HG03342 (cell line): ENCODE data around the gene ADARB1.

Experiments used
- ATAC-seq: cut with Tn5 transposase; IDR thresholded peaks from one replicate; pipeline ENCODE4 v1.9.1; 2021; ENCODE audit warnings: mild to moderate bottlenecking, moderate library complexity; ENCODE audit not compliant: unreplicated experiment

Gene ADARB1

DNA sequence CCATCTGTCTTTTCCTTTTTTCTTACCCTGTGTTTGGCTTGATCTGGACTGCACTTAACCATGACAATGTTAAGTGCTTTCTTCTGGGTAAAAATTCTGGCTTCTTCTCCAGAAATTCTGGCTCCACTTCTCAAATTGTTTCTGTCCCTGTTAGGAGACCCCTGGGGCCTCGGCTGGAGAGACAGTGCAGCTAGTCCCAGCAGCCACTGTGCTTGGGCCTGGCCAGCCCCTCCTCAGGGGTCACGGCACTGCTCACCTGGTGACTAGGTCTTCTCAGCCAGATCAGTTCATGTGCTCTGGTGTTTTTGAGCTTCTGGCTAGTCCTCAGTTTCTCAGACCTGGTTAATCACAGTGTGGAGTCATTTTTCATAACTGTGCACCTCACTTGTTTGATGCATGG, 72.4 kb downstream of the ADARB1 start:
- no peak for ATAC-seq

DNA sequence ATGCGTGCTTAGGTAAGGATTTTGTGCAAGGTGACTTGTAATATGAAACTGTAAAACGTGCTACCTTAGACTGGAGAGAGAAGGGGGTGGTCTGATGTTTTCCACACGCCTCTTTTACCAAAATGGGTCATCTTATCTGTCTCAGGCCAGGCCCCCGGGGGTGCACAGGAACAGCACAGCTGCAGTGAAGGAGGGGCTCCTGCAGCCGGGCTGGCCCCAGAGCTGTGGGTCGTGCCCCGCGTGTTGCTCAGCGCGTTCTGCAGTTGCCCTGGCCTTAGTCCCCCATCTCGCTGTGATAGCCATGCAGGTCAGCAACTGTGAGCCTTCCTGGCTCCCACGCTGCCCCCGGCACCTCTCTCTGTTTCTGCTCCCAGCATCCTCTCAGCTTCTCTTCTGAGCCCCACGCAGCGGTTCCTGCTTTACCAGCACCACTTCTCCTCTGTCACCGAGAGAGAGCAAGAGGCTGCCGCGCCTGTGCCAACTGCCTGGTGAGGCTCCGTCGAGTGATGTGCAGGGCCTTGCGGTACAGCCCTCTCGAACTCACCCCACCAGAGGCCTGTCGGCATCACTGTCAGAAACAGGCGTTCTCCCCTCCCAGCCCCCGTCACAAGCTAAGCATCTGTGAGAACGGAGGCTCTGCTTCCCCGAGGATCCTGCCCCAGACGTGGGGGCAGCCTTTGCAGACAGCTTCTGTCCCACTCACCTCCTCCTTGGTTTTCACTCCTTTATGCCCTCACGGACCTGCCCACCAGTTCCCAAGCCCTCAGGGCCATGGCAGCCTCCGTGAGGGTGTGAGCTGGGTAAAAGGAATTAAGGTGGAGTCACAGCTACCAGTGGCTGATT, 73.3 kb downstream of the ADARB1 start:
- ATAC-seq, result no peak

DNA sequence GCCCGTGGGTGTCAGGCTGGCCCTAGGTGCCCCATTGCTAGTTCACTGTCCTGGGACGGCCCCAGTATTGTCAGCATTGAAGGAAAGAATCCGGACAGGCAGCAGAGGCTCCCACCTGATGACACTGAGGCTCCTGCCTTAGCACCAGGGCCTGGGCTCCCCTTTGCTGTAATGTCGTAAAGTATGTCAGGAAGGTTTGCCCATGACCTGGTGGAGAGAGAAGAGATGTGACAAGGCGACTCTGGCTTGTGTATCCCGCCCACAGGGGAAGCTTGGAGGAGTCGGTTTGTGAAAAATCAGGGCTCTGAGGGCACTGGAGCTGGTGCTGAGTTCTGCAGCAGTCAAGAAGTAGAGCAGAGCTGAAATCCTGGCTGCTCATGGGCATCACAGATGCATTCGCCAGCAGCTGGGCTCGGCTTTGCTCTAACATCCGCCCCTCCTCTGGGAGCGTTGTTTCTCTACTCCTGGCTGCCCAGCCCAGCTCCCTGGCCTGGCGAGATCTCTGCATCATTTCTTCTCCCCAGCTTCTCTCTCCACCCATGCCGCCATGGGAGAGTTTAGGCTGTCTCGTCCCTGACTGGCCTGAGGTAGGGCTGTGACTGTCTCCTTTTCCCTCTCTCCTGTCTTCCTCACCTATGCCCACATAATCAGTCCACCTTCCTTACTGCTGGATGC, 74.1 kb downstream of the ADARB1 start:
- ATAC-seq, result no peak

DNA sequence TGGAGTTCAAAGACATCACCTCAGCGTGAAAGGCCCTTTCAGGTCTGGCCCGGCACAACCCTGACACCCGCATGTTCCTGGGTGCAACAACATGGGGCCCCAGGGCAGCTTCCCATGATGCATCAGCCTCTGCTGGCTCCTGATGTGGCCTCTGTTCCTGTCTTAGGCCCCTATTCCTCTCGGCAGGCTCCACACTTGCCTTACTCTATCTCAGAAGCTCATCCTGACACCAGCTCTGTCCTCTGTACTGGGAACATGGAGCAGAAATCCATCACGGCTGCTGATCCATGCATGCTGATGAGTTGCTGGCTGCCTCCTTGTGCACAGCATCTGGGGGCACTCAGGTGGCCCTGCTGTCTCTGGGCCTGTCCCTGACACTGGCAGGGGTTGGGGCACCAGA, 74.6 kb downstream of the ADARB1 start:
- ATAC-seq, result no peak

DNA sequence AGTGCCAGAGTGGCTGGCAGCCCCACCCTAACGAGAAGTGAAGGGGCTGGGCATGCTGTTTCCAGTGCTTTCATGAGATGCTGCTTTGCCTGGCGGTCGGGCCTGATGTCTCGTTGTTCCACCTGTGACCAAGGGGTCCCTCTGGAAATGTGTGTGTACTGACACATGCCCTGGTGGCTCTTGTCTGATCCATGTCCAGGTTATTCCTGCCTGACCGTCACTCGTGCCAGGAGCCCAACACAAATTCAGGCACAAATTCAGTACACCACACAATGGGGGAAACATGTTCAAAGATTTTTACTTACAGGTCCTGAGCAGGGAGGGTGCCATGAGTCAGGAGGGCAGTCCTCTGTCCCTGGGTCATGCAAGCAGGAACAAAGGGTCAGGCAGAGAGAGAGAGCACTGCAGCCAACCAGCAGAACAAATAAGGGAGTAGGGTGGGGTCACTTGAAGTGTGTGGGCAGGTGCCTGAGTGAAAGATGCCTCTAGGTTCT, 76.3 kb downstream of the ADARB1 start:
- no peak for ATAC-seq

GRCh38 chr21:45151445-45152160, 77.2 kb downstream of the ADARB1 start:
- ATAC-seq, result no peak

- ATAC-seq, result no peak
Measured at GRCh38 chr21:45152265-45152746, 77.9 kb downstream of the ADARB1 start.

DNA sequence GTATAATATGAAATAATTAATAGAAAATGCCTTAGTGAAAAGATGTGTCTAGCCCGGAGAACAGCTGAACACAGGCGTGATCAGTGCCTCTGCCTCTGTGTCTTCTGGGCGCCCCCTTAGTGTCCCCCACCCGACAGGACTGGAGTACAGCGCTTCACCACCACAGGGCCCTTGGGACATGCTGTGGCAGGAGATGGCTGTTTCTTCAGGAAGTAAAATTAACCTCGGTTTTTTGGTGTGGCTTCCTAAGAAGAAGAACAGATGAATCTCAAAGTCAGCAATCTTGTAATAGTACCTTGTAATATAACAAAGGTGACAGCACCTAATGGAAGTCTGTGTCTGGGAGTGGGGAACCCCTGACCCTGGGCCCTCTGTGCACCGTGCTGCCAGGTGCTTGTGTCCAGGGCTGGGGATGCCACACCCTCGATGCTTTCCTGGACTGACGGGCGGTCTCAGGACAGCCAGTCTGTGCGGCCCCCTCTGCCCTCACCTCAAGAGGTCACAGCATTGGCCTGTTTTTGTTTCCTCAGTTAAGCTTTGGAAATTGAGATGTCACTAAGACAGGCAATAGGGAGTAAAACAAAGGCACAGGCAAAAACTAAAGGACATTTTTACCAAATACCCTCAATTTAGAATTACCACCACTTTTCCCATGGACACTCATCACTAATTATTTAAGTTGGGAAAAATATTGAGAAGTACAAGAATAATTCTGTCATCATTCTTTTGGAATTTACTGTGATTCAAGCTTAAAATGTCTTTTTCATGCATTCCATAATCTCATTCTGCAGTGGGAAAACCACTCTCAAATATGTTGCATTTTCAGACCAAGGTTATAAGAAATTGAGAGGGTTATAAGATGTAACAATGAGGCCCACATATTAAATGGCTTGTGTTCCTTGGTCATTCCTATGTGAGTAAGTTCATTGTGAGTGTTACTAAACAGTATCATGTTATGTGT, 79.3 kb downstream of the ADARB1 start:
- ATAC-seq, result no peak

DNA sequence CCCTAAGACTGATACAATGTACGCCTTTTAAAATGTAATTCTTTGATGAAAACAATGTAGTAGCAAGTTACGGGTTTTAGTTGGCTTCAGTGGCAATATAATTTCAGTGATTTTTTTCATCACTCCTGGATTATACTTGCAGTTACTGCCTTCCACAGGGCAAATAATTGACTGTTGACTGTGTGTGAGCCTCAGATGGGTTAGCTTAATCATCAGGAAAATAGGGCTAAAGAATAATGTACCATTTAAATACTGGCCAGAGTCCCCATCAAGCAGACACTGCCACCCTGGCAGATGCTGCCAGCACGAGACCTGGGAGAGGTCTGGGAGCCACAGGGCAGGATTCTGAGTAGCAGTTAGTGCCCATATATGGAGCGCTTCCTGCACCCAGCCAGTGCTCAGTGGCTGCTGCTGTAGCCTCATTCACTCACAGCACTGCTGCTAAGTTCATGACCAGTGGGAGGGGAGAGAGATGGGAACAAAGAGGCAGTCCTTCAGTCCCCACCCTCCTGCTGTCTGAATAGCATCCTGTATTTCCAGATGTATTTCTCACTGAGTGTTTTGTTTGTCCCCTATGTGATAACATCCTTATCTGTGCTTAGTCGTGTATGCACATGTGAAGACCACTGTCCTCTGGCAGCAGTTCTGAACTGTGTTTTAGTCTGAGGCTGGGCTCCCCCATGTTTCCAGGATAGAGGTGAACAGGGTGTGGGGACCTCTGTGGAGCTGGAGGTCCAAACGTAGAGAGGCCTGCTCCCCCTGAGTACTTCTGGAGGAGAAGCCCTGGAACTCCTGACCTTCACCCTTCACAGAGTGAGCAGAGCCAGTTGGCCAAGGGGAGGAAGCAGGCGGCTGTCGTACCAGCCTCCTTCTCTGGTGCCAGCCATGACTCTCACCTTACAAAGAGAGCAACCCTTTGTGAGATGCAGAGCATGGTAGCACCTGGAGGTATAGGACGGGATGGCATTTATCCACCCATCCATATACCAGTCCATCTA, 80.4 kb downstream of the ADARB1 start:
- no peak for ATAC-seq

GRCh38 chr21:45155910-45156309, 81.5 kb downstream of the ADARB1 start:
- no peak for ATAC-seq

DNA sequence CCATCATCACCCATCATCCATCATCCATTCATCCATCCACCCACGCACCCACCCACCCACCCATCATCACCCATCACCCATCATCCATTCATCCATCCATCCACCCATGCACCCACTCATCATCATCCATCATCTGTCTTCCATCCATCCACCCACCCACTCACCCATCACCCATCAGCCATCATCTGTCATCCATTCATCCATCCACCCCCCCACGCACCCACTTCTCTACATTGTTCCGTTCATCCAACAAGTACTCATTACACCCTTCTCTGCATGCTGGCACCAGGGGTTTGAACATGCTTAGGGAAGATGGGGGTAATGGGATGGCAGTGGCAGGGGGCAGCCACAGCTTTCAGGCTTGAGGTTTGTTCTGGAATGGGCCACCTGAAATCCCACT, 82.1 kb downstream of the ADARB1 start:
- no peak for ATAC-seq

DNA sequence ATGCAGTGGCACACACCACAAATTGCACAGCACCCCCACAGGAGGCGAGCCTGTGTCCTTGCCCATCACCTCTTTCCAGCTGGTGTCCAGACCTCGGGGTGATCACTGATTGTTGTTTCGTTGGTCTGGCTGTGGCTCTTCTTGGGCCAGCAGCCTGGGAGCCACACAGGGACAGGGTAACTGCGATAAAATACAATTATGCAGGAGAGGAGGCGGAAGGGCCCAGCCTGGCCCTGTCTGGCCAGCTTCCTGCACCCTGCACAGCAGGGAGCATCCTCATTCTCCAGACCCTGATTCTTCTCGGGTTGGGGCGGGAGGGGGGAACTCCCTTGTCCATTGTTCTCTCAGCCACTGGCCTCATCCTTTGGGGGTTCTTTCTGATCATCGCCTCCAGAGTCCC, 83.6 kb downstream of the ADARB1 start:
- no peak for ATAC-seq

DNA sequence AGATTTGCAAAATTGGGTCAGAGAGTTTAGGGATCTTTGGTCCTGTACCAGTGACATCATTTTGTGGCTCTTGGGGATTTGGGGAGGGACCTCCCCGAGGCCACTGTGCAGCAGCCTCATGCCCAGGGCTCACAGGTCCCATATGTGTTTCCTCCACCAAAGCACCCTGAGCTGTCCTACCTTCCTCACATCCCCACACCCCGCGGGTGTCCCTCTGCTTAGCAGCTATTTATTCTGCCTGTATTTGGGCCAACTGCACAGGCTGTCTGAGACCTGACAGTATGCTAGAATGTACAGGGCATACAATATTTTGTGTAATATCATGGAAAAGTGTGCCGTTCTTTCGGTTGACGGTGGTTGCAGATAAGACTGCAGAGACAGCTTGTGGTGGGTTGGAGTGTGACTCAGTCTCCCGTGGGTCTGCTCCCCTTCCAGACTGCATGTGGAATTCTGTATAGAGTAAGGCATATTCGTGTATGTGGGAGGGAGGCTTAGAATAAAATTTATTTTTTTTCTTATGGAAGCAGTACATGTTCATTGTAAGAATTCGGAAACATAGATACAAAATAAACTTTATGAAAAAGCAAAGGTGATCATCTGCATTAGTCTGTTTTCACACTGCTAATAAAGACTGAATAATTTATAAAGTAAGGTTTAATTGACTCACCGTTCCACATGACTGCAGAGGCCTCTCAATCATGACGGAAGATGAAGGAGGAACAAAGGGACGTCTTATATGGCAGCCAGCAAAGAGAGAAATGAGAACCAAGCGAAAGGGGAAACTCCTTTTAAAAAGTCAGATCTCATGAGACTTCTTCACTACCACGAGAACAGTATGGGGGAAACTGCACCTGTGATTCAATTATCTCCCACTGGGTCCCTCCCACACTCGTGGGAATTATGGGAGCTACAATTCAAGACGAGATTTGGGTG, 84.4 kb downstream of the ADARB1 start:
- ATAC-seq, result no peak

DNA sequence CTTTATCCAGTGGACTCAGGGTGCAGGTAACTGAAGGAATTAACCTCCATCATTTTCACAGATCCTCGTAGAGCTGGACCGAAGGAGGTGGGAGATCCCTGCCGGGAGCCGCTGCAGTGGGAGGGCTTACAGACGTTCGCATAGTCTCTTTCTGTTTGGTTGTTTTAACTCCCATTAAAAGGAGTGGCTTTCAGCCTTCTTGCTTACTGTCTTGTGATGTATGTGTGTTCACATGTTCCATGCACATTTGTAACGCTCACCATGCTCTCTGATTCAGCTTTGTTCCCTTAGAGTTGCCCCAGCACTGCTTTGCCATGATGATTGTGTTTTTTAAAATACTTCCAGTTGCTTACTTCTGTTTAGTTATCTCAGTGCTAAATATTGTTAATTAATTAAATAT, 85.8 kb downstream of the ADARB1 start:
- ATAC-seq, result no peak

DNA sequence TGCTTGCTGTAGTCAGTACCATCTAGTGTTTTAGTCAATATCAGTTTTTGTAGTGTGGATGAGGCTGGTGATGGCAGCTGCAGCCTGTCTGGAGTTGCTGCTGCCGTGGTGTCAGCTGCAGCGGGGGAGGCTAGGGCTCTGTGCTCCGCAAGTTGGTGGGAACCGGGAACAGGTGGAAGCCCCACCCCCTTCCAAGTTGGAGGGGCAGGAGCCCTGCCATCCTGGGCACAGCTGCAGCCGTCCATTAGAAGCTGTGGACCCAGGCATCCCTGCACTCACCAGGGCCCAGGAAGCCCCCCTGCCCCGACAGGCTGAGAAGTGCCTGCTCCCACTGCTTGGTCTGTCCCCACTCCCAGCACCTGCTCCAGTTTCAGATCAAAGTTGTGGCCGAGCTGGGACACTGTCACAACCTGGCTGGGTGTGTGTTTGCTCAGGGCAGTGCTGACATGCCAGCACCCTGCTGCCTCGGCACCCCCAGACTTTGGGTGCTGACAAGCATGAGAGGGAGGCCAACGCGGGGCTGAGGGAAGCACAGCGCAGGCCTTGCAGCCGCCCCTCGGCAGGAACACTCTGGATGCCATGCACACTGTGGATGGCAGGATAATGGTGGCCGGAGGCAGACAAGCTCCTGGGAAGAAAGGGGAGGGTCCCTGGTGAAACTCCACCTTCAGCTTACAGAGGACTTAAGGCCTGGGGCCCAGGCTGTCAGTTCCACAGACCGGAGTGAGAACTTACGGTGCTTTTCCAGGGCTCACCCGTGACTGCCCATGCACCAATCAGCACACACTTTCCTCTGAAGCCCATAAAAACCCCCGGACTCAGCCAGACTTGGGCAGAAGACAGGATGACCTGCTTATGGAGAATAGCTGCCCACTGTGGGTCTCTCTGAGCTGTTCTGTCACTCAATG, 86.9 kb downstream of the ADARB1 start:
- ATAC-seq, result no peak

DNA sequence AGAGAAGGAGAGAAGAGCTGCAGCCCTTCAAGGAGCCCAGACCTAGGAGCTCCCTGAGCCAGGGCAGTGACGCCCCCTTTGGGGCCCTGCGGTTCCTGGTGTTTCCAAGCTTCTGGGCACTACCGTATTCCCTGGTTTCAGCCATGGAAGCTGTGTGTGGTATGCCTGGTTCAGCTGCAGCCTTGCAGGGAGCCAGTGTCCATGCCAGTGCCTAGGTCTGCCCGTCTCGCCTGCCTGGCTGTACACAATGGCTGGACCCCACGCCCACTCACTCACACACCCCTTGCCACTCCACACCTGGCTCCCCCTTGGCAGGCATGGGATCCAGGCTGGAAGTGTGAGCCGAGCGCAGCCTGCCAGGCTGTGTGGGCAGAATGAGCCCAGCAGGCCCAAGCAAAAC, 87.7 kb downstream of the ADARB1 start:
- no peak for ATAC-seq

- no peak for ATAC-seq
Measured at GRCh38 chr21:45162809-45163208, 88.4 kb downstream of the ADARB1 start.
